ENCODE results near the gene MBP. TPM values are rescaled to one million over a fixed set of nuclear protein-coding genes. Genes with fewer than 3 reads are reported as not detected.

The MBP gene
- total RNA-seq, 4 donors from 2014 or later = 28.6 to 55.0 (median 50.4) TPM

GRCh38 chr18:77095391-77096371, 36.9 kb downstream of the MBP start:
- in situ Hi-C loops (cut with MboI; ENCODE audit: low sequenced_read_pairs in 4 of 4) = no loop called here
- Histone ChIP-seq H3K4me3 (no peak overlapping the region), H3K4me1 (peaks cover 26 to 53% of the 10 kb centered on the region in 2 donors), H3K27ac (peak overlapping the region in 1 of 4 donors; percentile 100), H3K27me3 (no peaks in the 10 kb centered on the region), H3K36me3 (no peaks in the 10 kb centered on the region), H3K9me3 (no peaks in the 10 kb centered on the region)
- ATAC-seq = no peak
- no peak for DNase-seq
- intact Hi-C loops (cut with DNase I; ENCODE audit: low total_unique reads) = no loop called here
- no peak for TF ChIP-seq POLR2A (IDR thresholded peaks at IDR 0.05)
- TF ChIP-seq CTCF (IDR thresholded peaks at IDR 0.05 in 4 of 5, conservative IDR thresholded peaks at IDR 0.05 in 1 of 5) = no peak

GRCh38 chr18:77093586-77093985, 39.0 kb downstream of the MBP start:
- TF ChIP-seq POLR2A (IDR thresholded peaks at IDR 0.05) = no peak
- no peak for TF ChIP-seq CTCF (IDR thresholded peaks at IDR 0.05 in 4 of 5, conservative IDR thresholded peaks at IDR 0.05 in 1 of 5)
- ATAC-seq = no peak
- peaks cover 25 to 51% of the 10 kb centered on the region in 2 donors for H3K4me1 ChIP-seq
- peak in 1 of 2 donors; percentile 26 for DNase-seq
- H3K27me3 ChIP-seq = no peaks in the 10 kb centered on the region
- in situ Hi-C loops (cut with MboI; ENCODE audit: low sequenced_read_pairs in 4 of 4) (no loop called here), intact Hi-C loops (cut with DNase I; ENCODE audit: low total_unique reads) (no loop called here)
- H3K4me3 ChIP-seq = no peak overlapping the region
- no peaks in the 10 kb centered on the region for H3K36me3 ChIP-seq
- peak overlapping the region in 3 of 4 donors; percentile 88 to 97 (median 97) for H3K27ac ChIP-seq
- H3K9me3 ChIP-seq = no peaks in the 10 kb centered on the region

- ATAC-seq (no peak), DNase-seq (no peak)
- intact Hi-C loops (cut with DNase I; ENCODE audit: low total_unique reads) = no loop called here
- Histone ChIP-seq H3K9me3 (no peaks in the 10 kb centered on the region), H3K27me3 (no peaks in the 10 kb centered on the region), H3K4me1 (peaks cover 30 to 51% of the 10 kb centered on the region in 2 donors), H3K36me3 (no peaks in the 10 kb centered on the region), H3K4me3 (no peak overlapping the region), H3K27ac (peak overlapping the region; percentile 88 to 97 (median 94))
- in situ Hi-C loops (cut with MboI; ENCODE audit: low sequenced_read_pairs in 4 of 4) = no loop called here
- TF ChIP-seq CTCF (IDR thresholded peaks at IDR 0.05 in 4 of 5, conservative IDR thresholded peaks at IDR 0.05 in 1 of 5) = no peak
These were observed 39.5 kb downstream of the MBP start for GRCh38 chr18:77093067-77093430.

GRCh38 chr18:77092104-77093066, 40.2 kb downstream of the MBP start:
- Histone ChIP-seq H3K4me3 (no peak overlapping the region), H3K27ac (peak overlapping the region; percentile 88 to 97 (median 94)), H3K9me3 (no peaks in the 10 kb centered on the region), H3K27me3 (no peaks in the 10 kb centered on the region), H3K36me3 (no peaks in the 10 kb centered on the region), H3K4me1 (peaks cover 31 to 52% of the 10 kb centered on the region in 2 donors)
- peak; percentile 62 to 88 for DNase-seq
- in situ Hi-C loops (cut with MboI; ENCODE audit: low sequenced_read_pairs in 4 of 4) = no loop called here
- intact Hi-C loops (cut with DNase I; ENCODE audit: low total_unique reads) = no loop called here
- peak; percentile 31 to 40 for ATAC-seq
- peak; percentile 45 to 55 for TF ChIP-seq POLR2A (IDR thresholded peaks at IDR 0.05)
- TF ChIP-seq CTCF (IDR thresholded peaks at IDR 0.05 in 4 of 5, conservative IDR thresholded peaks at IDR 0.05 in 1 of 5) = no peak

All from gastrocnemius medialis (tissue), 4 donors.